ENCODE measurements around the gene ITSN1.

The ITSN1 gene

GRCh38 chr21:33751120-33751519, 108.8 kb downstream of the ITSN1 start:
- Mint-ChIP-seq H3K36me3 (ENCODE audit: low read depth) (no peaks in the 10 kb centered on the region), H3K27me3 (no peaks in the 10 kb centered on the region), H3K27ac (no peak overlapping the region)

DNA sequence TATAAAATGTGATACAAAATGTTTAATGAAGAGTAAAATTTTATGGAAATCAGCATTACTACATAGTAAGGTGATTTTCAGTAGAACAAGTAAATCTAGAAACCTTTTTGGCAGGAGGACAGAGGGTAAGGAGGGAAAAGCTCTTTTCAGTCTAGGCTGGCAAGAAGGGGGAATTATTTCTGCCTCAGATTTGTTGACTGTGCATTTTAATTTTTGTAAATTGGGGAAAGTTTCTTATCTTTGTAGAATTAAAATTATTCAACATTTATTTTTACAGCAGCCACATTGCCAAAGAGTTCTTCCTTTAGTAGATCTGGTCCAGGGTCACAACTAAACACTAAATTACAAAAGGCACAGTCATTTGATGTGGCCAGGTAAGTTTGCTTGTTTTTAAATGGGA, 109.2 kb downstream of the ITSN1 start:
- H3K36me3 Mint-ChIP-seq (ENCODE audit: low read depth): no peaks in the 10 kb centered on the region
- H3K4me3 Mint-ChIP-seq: no peak overlapping the region
- H3K4me1 Mint-ChIP-seq (ENCODE audit: low read depth): no peaks in the 10 kb centered on the region
- no peaks in the 10 kb centered on the region for H3K27me3 Mint-ChIP-seq
- H3K27ac Mint-ChIP-seq: no peak overlapping the region
- H3K9me3 Mint-ChIP-seq: peaks cover 8% of the 10 kb centered on the region
- no peak for DNase-seq

More at GRCh38 chr21:33751120-33751519, 108.8 kb downstream of the ITSN1 start:
- no peaks in the 10 kb centered on the region for H3K4me1 Mint-ChIP-seq (ENCODE audit: low read depth)
- peaks cover 12% of the 10 kb centered on the region for H3K9me3 Mint-ChIP-seq
- no peak overlapping the region for H3K4me3 Mint-ChIP-seq
- no peak for DNase-seq

GRCh38 chr21:33752260-33752659, 110.0 kb downstream of the ITSN1 start:
- no peaks in the 10 kb centered on the region for H3K4me1 Mint-ChIP-seq (ENCODE audit: low read depth)
- DNase-seq: no peak
- H3K9me3 Mint-ChIP-seq: peaks cover 2% of the 10 kb centered on the region
- no peak overlapping the region for H3K27ac Mint-ChIP-seq
- no peaks in the 10 kb centered on the region for H3K27me3 Mint-ChIP-seq
- H3K4me3 Mint-ChIP-seq: no peak overlapping the region
- H3K36me3 Mint-ChIP-seq (ENCODE audit: low read depth): no peaks in the 10 kb centered on the region

- Mint-ChIP-seq H3K4me1 (ENCODE audit: low read depth) (no peaks in the 10 kb centered on the region), H3K9me3 (no peaks in the 10 kb centered on the region), H3K27me3 (no peaks in the 10 kb centered on the region), H3K36me3 (ENCODE audit: low read depth) (no peaks in the 10 kb centered on the region), H3K4me3 (no peak overlapping the region), H3K27ac (no peak overlapping the region)
- DNase-seq: no peak
Measured at GRCh38 chr21:33753886-33754285, 111.6 kb downstream of the ITSN1 start.

DNA sequence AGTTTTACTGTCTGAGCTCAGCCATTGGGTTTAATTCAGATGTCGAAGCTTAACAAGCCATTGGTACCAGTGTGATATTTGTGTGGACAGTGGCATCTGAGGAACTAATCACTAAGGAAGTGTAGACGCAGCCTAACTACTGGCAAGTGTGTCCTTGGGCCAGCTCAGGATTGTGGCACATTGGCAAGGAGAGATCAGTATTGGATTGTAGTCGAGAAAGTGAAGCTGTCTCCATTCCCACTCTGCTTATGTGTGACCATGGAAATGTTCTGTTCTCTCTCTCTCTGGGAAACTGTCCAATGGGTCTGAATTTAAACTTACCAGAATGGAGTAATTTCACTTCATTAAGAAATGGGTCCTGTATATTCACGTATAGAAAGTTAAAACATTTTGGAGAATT, 112.2 kb downstream of the ITSN1 start:
- no peaks in the 10 kb centered on the region for H3K36me3 Mint-ChIP-seq (ENCODE audit: low read depth)
- no peak for DNase-seq
- no peaks in the 10 kb centered on the region for H3K4me1 Mint-ChIP-seq (ENCODE audit: low read depth)
- H3K27ac Mint-ChIP-seq: no peak overlapping the region
- H3K4me3 Mint-ChIP-seq: no peak overlapping the region
- H3K9me3 Mint-ChIP-seq: no peaks in the 10 kb centered on the region
- no peaks in the 10 kb centered on the region for H3K27me3 Mint-ChIP-seq

- Mint-ChIP-seq H3K27me3 (no peaks in the 10 kb centered on the region), H3K9me3 (no peaks in the 10 kb centered on the region), H3K27ac (no peak overlapping the region), H3K4me1 (ENCODE audit: low read depth) (no peaks in the 10 kb centered on the region), H3K36me3 (ENCODE audit: low read depth) (no peaks in the 10 kb centered on the region), H3K4me3 (no peak overlapping the region)
- DNase-seq: no peak
Measured at GRCh38 chr21:33755354-33755753, 113.1 kb downstream of the ITSN1 start.

DNA sequence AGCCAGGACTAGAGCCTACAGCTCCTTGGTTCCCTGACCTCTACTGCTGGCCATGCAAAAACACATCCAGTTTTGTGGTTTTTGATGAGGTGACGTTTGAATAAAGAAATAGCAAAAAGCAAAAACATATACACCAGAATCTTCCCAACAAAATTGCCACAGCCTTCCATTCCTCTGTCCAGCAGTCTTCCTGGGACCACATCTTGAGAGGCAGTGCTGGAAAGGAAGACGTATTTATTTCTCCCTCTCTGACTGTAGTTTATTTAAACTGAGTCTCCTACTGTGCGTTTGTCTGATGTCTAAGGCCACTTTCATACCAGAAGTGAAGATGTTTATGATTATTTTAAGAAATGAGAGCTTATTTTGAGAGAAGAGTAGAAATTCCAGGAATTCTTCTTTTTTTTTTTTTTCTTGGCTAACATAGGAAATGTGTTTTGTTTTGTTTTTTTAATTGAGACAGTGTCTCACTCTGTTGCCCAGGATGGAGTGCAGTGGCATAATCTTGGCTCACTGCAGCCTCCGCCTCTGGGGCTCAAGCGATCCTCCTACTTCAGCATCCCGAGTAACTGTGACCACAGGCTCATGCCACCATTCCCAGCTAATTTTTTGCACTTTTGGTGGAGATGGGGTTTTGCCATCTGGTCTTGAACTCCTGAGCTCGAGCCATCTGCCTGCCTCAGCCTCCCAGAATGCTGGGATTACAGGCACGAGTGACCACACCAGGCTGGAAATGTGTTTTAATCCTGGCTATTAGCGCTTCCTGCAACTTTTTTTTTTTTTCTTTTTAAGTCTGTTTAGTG, 118.5 kb downstream of the ITSN1 start:
- no peaks in the 10 kb centered on the region for H3K27me3 Mint-ChIP-seq
- no peaks in the 10 kb centered on the region for H3K4me1 Mint-ChIP-seq (ENCODE audit: low read depth)
- no peak overlapping the region for H3K27ac Mint-ChIP-seq
- no peaks in the 10 kb centered on the region for H3K36me3 Mint-ChIP-seq (ENCODE audit: low read depth)
- no peak for DNase-seq
- no peak overlapping the region for H3K4me3 Mint-ChIP-seq
- no peaks in the 10 kb centered on the region for H3K9me3 Mint-ChIP-seq

DNA sequence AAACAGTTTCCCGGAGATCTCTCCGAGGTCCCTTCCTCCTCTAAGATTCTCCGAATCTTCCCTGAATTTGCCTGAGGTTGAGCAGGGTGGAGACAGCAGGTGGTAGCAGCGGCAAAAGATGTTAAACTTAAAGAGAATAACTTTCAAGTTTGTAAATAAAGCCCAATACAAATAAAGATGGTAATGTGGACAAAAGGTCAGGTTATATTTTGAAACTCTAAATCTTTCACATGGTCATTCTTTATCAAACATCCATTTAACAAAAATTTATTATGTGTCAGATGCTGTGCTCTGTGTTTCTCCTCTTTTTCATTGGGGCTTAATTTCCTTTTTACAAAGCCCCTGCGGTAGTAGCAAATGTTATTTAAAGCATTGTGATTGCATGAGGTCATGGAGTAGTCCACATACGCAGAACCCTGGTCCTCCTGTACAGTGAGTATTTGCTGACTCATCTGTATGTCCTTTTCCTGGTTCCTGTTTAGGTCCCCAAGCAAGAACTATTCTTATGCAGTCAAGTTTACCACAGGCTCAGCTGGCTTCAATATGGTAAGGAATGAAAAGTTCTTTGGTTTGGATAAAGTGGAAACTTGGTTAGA, 119.2 kb downstream of the ITSN1 start:
- H3K36me3 Mint-ChIP-seq (ENCODE audit: low read depth): no peaks in the 10 kb centered on the region
- DNase-seq: no peak
- H3K4me1 Mint-ChIP-seq (ENCODE audit: low read depth): no peaks in the 10 kb centered on the region
- no peak overlapping the region for H3K4me3 Mint-ChIP-seq
- H3K9me3 Mint-ChIP-seq: no peaks in the 10 kb centered on the region
- no peaks in the 10 kb centered on the region for H3K27me3 Mint-ChIP-seq
- no peak overlapping the region for H3K27ac Mint-ChIP-seq

DNA sequence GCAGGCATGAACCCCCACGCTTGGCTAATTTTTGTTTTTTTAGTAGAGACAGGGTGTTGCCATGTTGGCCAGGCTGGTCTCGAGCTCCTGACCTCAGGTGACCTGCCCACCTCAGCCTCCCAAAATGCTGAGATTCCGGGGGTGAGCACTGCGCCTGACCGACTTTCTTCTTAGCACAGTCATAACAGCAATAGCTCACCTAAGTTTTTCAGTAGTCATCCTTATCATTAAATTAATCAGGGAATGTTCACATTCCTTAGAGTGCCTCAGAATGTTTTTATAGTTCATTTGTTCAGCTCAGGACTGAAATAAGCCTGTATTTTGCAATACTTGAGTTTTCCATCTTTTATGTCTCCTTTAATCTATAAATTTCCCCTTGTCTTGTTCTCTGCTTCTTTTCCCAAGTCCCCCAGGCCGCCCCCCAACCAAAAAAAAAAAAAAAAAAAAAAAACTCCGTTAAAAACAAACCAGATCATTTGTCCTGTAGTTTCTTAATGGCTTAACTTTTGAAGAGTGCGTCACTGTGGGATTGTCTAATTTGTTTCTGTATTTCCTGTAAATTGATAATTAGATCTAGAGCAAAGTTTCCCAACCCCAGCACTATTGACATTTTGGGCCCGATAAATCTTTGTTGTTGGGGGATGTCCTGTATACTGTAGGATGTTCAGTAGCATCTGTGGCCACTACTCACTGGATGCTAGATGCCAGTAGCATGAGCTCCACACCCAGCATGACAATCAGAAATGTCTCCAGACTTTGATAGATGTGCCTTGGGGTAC, 120.7 kb downstream of the ITSN1 start:
- no peak for DNase-seq
- Mint-ChIP-seq H3K4me1 (ENCODE audit: low read depth) (no peaks in the 10 kb centered on the region), H3K27me3 (no peaks in the 10 kb centered on the region), H3K27ac (no peak overlapping the region), H3K4me3 (no peak overlapping the region), H3K9me3 (no peaks in the 10 kb centered on the region), H3K36me3 (ENCODE audit: low read depth) (no peaks in the 10 kb centered on the region)

DNA sequence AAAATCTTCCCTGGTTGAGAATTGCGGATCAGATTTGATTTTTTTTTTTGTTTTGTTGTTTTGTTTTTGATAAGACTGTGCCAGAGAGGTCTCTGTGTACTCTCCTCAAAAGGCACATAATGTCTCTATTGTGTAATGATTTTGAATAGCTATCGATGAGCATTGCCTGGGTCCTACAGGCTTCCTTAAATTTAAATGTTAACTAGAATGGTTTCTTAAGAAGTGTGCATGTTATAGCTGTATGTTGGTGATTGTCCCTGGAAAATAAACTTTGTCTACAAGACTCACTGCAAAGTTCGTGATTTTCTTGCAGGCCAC, 121.2 kb downstream of the ITSN1 start:
- Mint-ChIP-seq H3K4me1 (ENCODE audit: low read depth) (no peaks in the 10 kb centered on the region), H3K36me3 (ENCODE audit: low read depth) (no peaks in the 10 kb centered on the region), H3K4me3 (no peak overlapping the region), H3K27me3 (no peaks in the 10 kb centered on the region), H3K27ac (no peak overlapping the region), H3K9me3 (no peaks in the 10 kb centered on the region)
- no peak for DNase-seq

DNA sequence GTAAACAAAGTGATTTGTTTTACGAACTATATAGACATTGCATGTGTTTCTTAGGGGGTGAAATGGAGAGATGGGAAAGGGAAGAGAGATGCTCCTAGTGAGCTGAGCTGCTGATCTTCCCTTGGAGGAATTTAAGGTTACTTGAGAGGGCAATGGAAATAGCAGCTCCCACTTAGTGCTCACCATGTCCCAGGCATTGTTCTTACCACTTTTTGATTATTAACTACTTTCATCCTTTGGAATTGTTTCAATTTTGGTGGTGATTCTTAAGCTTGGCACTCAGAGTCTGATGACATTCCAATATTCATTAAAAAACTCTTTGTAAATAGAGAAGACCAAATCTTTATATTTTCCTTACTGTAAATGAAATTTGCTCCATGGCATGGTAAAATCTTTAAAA, 124.9 kb downstream of the ITSN1 start:
- no peaks in the 10 kb centered on the region for H3K9me3 Mint-ChIP-seq
- H3K4me3 Mint-ChIP-seq: no peak overlapping the region
- DNase-seq: no peak
- no peaks in the 10 kb centered on the region for H3K27me3 Mint-ChIP-seq
- no peak overlapping the region for H3K27ac Mint-ChIP-seq
- H3K4me1 Mint-ChIP-seq (ENCODE audit: low read depth): no peaks in the 10 kb centered on the region
- no peaks in the 10 kb centered on the region for H3K36me3 Mint-ChIP-seq (ENCODE audit: low read depth)

- Mint-ChIP-seq H3K27ac (no peak overlapping the region), H3K4me1 (ENCODE audit: low read depth) (no peaks in the 10 kb centered on the region), H3K9me3 (no peaks in the 10 kb centered on the region), H3K36me3 (ENCODE audit: low read depth) (no peaks in the 10 kb centered on the region), H3K4me3 (no peak overlapping the region), H3K27me3 (no peaks in the 10 kb centered on the region)
- DNase-seq: no peak
Measured at GRCh38 chr21:33767960-33768359, 125.7 kb downstream of the ITSN1 start.

GRCh38 chr21:33769057-33769456, 126.8 kb downstream of the ITSN1 start:
- H3K4me3 Mint-ChIP-seq: no peak overlapping the region
- H3K36me3 Mint-ChIP-seq (ENCODE audit: low read depth): no peaks in the 10 kb centered on the region
- no peaks in the 10 kb centered on the region for H3K4me1 Mint-ChIP-seq (ENCODE audit: low read depth)
- H3K27ac Mint-ChIP-seq: no peak overlapping the region
- no peaks in the 10 kb centered on the region for H3K9me3 Mint-ChIP-seq
- H3K27me3 Mint-ChIP-seq: no peaks in the 10 kb centered on the region
- DNase-seq: no peak

DNA sequence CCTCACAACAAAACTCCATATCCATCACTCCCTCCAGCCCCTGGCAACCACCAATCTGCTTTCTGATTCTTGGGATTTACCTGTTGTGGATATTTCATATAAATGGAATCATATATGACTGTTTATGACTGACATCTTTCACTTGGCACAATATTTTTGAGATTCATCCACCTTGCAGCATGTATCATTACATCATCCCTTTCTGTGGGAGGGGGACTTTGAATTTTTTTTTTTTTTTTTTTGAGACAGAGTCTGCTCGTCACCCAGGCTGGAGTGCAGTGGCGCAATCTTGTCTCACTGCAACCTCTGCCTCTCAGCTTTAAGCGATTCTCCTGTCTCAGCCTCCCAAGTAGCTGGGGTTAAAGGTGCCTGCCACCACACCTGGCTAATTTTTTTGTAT, 128.2 kb downstream of the ITSN1 start:
- Mint-ChIP-seq H3K9me3 (no peaks in the 10 kb centered on the region), H3K27me3 (no peaks in the 10 kb centered on the region), H3K4me3 (no peak overlapping the region), H3K36me3 (ENCODE audit: low read depth) (no peaks in the 10 kb centered on the region), H3K4me1 (ENCODE audit: low read depth) (no peaks in the 10 kb centered on the region), H3K27ac (no peak overlapping the region)
- no peak for DNase-seq

GRCh38 chr21:33771976-33772375, 129.7 kb downstream of the ITSN1 start:
- H3K27ac Mint-ChIP-seq: no peak overlapping the region
- H3K4me1 Mint-ChIP-seq (ENCODE audit: low read depth): no peaks in the 10 kb centered on the region
- no peak overlapping the region for H3K4me3 Mint-ChIP-seq
- no peak for DNase-seq
- H3K36me3 Mint-ChIP-seq (ENCODE audit: low read depth): no peaks in the 10 kb centered on the region
- H3K27me3 Mint-ChIP-seq: no peaks in the 10 kb centered on the region
- no peaks in the 10 kb centered on the region for H3K9me3 Mint-ChIP-seq

Data from activated T-cell treated with anti-CD3 and anti-CD28 coated beads, Interleukin-2, amount 50 U/mL, for 24 hours (primary cell).